ENCODE data around the gene PLAC1.
A peak's percentile ranks its signal among the peaks of the same experiment; 100 is the strongest.

Gene PLAC1

GRCh38 chrX:134544135-134544512 is 114.1 kb downstream of the PLAC1 start:
- no peak for ATAC-seq

GRCh38 chrX:134543288-134543687 is 115.0 kb downstream of the PLAC1 start:
- ATAC-seq: peak; percentile 1; the same call in 2 of the 3 replicates
- no peak for TF ChIP-seq CREB5 (CRISPR knock-in tag; IDR thresholded peaks at IDR 0.05; ENCODE audit: low read depth)
- TF ChIP-seq ZNF565 (CRISPR knock-in tag; conservative IDR thresholded peaks at IDR 0.05; ENCODE audit: low read depth): no peak
- TF ChIP-seq ISL1 (CRISPR knock-in tag; IDR thresholded peaks at IDR 0.05): no peak
- no peak for TF ChIP-seq PATZ1 (CRISPR knock-in tag; IDR thresholded peaks at IDR 0.05; ENCODE audit: borderline replicate concordance)
- no peak for TF ChIP-seq TOX (CRISPR knock-in tag; IDR thresholded peaks at IDR 0.05; ENCODE audit: borderline replicate concordance)

More at GRCh38 chrX:134544135-134544512, 114.1 kb downstream of the PLAC1 start:
- TF ChIP-seq BACH2 (CRISPR knock-in tag; IDR thresholded peaks at IDR 0.05; ENCODE audit: borderline replicate concordance) (no peak), TSHZ2 (CRISPR knock-in tag; IDR thresholded peaks at IDR 0.05) (no peak), ESRRG (CRISPR knock-in tag; IDR thresholded peaks at IDR 0.05) (no peak), OSR1 (CRISPR knock-in tag; IDR thresholded peaks at IDR 0.05) (no peak), SNAI2 (CRISPR knock-in tag; IDR thresholded peaks at IDR 0.05) (no peak), ARNTL (CRISPR knock-in tag; IDR thresholded peaks at IDR 0.05; ENCODE audit: borderline replicate concordance, low read depth) (no peak), ZC3H10 (CRISPR knock-in tag; IDR thresholded peaks at IDR 0.05) (no peak), ZNF70 (CRISPR knock-in tag; IDR thresholded peaks at IDR 0.05) (no peak), TCF4 (CRISPR knock-in tag; IDR thresholded peaks at IDR 0.05; ENCODE audit: borderline replicate concordance) (no peak), CREB5 (CRISPR knock-in tag; IDR thresholded peaks at IDR 0.05; ENCODE audit: low read depth) (no peak), PATZ1 (CRISPR knock-in tag; IDR thresholded peaks at IDR 0.05; ENCODE audit: borderline replicate concordance) (no peak), ZNF8 (CRISPR knock-in tag; IDR thresholded peaks at IDR 0.05) (no peak), PPARA (CRISPR knock-in tag; IDR thresholded peaks at IDR 0.05; ENCODE audit: borderline replicate concordance) (no peak), TOX (CRISPR knock-in tag; IDR thresholded peaks at IDR 0.05; ENCODE audit: borderline replicate concordance) (no peak)

GRCh38 chrX:134542485-134542884 is 115.8 kb downstream of the PLAC1 start:
- TF ChIP-seq ISL1 (CRISPR knock-in tag; IDR thresholded peaks at IDR 0.05) (no peak), ZNF8 (CRISPR knock-in tag; IDR thresholded peaks at IDR 0.05) (no peak), POU6F1 (CRISPR knock-in tag; IDR thresholded peaks at IDR 0.05; ENCODE audit: borderline replicate concordance, low read depth) (no peak), PPARA (CRISPR knock-in tag; IDR thresholded peaks at IDR 0.05; ENCODE audit: borderline replicate concordance) (no peak), ZNF70 (CRISPR knock-in tag; IDR thresholded peaks at IDR 0.05) (no peak), TOX (CRISPR knock-in tag; IDR thresholded peaks at IDR 0.05; ENCODE audit: borderline replicate concordance) (no peak), BACH2 (CRISPR knock-in tag; IDR thresholded peaks at IDR 0.05; ENCODE audit: borderline replicate concordance) (no peak), GLIS3 (CRISPR knock-in tag; IDR thresholded peaks at IDR 0.05) (no peak; the same call in 1 of the 2 replicates), ESRRG (CRISPR knock-in tag; IDR thresholded peaks at IDR 0.05) (no peak), TSHZ2 (CRISPR knock-in tag; IDR thresholded peaks at IDR 0.05) (no peak), ZFP30 (CRISPR knock-in tag; IDR thresholded peaks at IDR 0.05) (no peak), RARB (CRISPR knock-in tag; IDR thresholded peaks at IDR 0.05) (no peak), OSR1 (CRISPR knock-in tag; IDR thresholded peaks at IDR 0.05) (no peak), TCF4 (CRISPR knock-in tag; IDR thresholded peaks at IDR 0.05; ENCODE audit: borderline replicate concordance) (no peak), CREB5 (CRISPR knock-in tag; IDR thresholded peaks at IDR 0.05; ENCODE audit: low read depth) (no peak)
- peak; percentile 61 for ATAC-seq
